Mesendoderm (in vitro differentiated cells): Measurements from ENCODE around the gene MTERF4.

Source experiments
- DNase-seq: peaks from one replicate; pipeline ENCODE4 v3.0.0; 2013
- H2AK5ac ChIP-seq: 2 replicates; pipeline ENCODE4 v1.6.1; 2013; ENCODE audit warnings: low read length, inconsistent platforms
- H2BK120ac ChIP-seq: 2 replicates; pipeline ENCODE4 v1.6.1; 2013; ENCODE audit warnings: low read depth, mild to moderate bottlenecking, low read length, moderate library complexity, mixed read lengths
- H2BK15ac ChIP-seq: replicated peaks from 2 replicates; pipeline ENCODE4 v1.6.1; 2013; ENCODE audit warnings: low read depth, mild to moderate bottlenecking, moderate library complexity
- H2BK5ac ChIP-seq: 2 replicates; pipeline ENCODE4 v1.6.1; 2013; ENCODE audit warnings: low read length, inconsistent platforms
- H3K18ac ChIP-seq: 2 replicates; pipeline ENCODE4 v1.6.1; 2013; ENCODE audit warnings: mild to moderate bottlenecking, low read length, mixed read lengths
- H3K23ac ChIP-seq: one replicate; pipeline ENCODE4 v1.6.1; 2013; ENCODE audit warnings: low read length
- H3K27ac ChIP-seq: 2 replicates; pipeline ENCODE4 v1.5.1; 2013; ENCODE audit warnings: low read depth, mild to moderate bottlenecking, inconsistent platforms, low read length, moderate library complexity
- H3K27me3 ChIP-seq: 2 replicates; pipeline ENCODE4 v1.6.1; 2013; ENCODE audit warnings: low read length, control low read depth, mild to moderate bottlenecking, inconsistent platforms; ENCODE audit not compliant: insufficient read depth, poor library complexity
- H3K36me3 ChIP-seq: 2 replicates; pipeline ENCODE4 v1.6.1; 2013; ENCODE audit warnings: low read length, inconsistent platforms; ENCODE audit not compliant: control insufficient read depth, insufficient read depth
- H3K4ac ChIP-seq: one replicate; pipeline ENCODE4 v1.6.1; 2013; ENCODE audit warnings: low read depth, mild to moderate bottlenecking, low read length, moderate library complexity
- H3K4me1 ChIP-seq: 2 replicates; pipeline ENCODE4 v1.6.1; 2013; ENCODE audit warnings: low read depth, low read length, inconsistent platforms; ENCODE audit not compliant: control insufficient read depth
- H3K4me2 ChIP-seq: 2 replicates; pipeline ENCODE4 v1.6.1; 2013; ENCODE audit warnings: low read length
- H3K4me3 ChIP-seq: 2 replicates; pipeline ENCODE4 v1.5.1; 2013; ENCODE audit warnings: mild to moderate bottlenecking, low read length
- H3K56ac ChIP-seq: one replicate; pipeline ENCODE4 v1.6.1; 2013; ENCODE audit warnings: low read length
- H3K79me1 ChIP-seq: 2 replicates; pipeline ENCODE4 v1.6.1; 2013; ENCODE audit warnings: low read length, inconsistent platforms
- H3K79me2 ChIP-seq: 2 replicates; pipeline ENCODE4 v1.6.1; 2013; ENCODE audit warnings: mild to moderate bottlenecking, low read length; ENCODE audit not compliant: control insufficient read depth, insufficient read depth
- H3K9ac ChIP-seq: 2 replicates; pipeline ENCODE4 v1.6.1; 2013; ENCODE audit warnings: low read length, inconsistent platforms
- H4K5ac ChIP-seq: one replicate; pipeline ENCODE4 v1.6.1; 2013; ENCODE audit warnings: low read length
- H4K8ac ChIP-seq: one replicate; pipeline ENCODE4 v1.6.1; 2013; ENCODE audit warnings: low read depth, mild to moderate bottlenecking, control low read depth, low read length, moderate library complexity
- WGBS: extraction: QIAGEN DNeasy Blood & Tissue Kit; methylation state at CpG from one replicate; pipeline ENCODE4 v1.1.7; 2013; ENCODE audit warnings: low lambda C conversion rate, missing lambda C conversion rate; ENCODE audit not compliant: insufficient coverage; ENCODE audit errors: extremely low coverage; 5-methylcytosine and 5-hydroxymethylcytosine counted together

MTERF4 gene

DNA sequence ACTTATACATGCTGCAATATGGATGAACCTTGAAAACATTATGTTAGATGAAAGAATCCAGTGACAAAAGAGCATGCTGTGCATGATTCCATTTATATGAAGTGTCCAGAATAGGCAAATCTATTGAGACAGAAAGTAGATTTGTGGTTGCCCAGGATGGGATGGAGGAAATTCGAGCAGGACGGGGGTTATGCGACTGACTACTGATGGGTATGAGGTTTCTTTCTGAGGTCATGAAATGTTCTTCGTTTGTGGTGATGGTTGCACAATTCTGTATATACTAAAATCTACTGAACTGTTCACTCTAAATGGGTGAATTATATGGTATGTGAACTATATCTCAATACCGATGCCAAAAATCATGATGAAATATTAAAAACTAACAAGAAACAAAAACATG lies 18.9 kb upstream of the MTERF4 start:
- Histone ChIP-seq H3K27ac (no peak overlapping the region), H4K8ac (no peak overlapping the region), H3K4me1 (no peaks in the 10 kb centered on the region), H4K5ac (no peak overlapping the region), H3K4ac (no peak overlapping the region), H3K4me2 (no peak overlapping the region), H2AK5ac (no peak overlapping the region), H3K4me3 (no peak overlapping the region), H3K79me2 (no peaks in the 10 kb centered on the region), H2BK120ac (no peak overlapping the region), H3K9ac (no peak overlapping the region), H3K36me3 (peaks cover 3% of the 10 kb centered on the region), H3K18ac (no peak overlapping the region), H3K56ac (no peak overlapping the region), H3K23ac (no peak overlapping the region), H2BK5ac (no peak overlapping the region), H3K79me1 (no peaks in the 10 kb centered on the region), H3K27me3 (no peaks in the 10 kb centered on the region), H2BK15ac (no peak overlapping the region)
- DNase-seq: no peak
- no CpG with 5 or more reads among the region's 5 CpGs for WGBS

DNA sequence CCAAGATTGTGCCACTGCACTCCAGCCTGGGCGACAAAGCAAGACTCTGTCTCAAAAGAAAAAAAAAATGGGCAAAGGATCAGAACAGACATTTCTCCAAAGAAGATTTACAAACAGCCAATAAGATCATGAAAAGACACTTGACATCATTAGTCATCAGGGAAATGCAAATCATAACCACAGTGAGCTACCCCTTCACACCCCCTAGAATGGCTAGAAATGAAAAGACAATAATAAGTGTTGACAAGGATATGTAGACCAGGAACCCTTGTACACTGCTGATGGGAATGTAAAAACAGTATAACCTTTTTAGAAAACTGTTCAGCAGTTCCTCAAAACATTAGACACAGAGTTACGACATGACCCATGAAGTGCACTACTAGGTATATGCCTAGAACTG lies 18.4 kb upstream of the MTERF4 start:
- Histone ChIP-seq H3K18ac (no peak overlapping the region), H3K27ac (no peak overlapping the region), H2BK15ac (no peak overlapping the region), H3K4me3 (no peak overlapping the region), H3K79me2 (no peaks in the 10 kb centered on the region), H3K4me1 (no peaks in the 10 kb centered on the region), H2BK120ac (no peak overlapping the region), H3K79me1 (no peaks in the 10 kb centered on the region), H4K5ac (no peak overlapping the region), H3K9ac (no peak overlapping the region), H3K56ac (no peak overlapping the region), H3K27me3 (no peaks in the 10 kb centered on the region), H2AK5ac (no peak overlapping the region), H3K4me2 (no peak overlapping the region), H3K4ac (no peak overlapping the region), H3K36me3 (peaks cover 3% of the 10 kb centered on the region), H4K8ac (no peak overlapping the region), H3K23ac (no peak overlapping the region), H2BK5ac (no peak overlapping the region)
- DNase-seq: no peak
- WGBS: no CpG with 5 or more reads among the region's 2 CpGs

DNA sequence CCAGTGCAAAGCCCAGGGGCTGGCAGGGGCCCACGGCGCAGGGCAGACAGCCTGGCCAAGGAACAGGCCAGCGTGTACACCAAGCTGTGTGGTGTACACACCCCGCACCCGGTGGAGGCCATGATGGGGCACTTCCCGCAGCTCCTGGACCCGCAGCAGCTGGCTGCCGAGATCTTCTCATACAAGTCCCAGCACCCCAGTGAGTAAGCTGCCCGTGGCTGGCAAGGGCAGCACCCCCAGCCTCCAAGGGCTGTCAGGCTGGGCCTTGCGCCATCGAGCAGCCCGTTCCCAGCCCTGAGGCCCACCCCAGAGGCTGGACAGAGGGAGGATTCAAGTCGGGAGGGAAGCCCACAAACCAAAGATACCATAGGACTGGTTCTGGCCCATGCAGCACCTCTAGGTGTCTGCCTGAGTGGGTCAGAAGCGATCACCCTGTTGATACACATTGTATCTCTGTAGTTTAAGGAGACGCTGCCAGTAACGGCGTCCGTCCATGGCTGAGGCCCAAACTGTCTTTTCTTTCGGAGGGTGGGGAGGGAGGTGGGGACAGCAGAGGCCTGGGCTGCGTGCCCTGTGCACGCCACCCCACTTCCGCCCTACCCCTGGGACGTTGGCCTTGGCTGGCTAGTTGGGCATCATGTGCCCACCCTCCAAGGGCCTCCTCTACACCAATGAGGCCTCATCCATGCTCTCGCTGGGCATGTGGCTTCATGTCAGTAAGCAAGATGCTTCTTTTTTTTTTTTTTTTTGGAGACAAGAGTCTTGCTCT lies 16.8 kb upstream of the MTERF4 start:
- Histone ChIP-seq H4K8ac (no peak overlapping the region), H3K18ac (no peak overlapping the region), H3K79me1 (no peaks in the 10 kb centered on the region), H2BK15ac (no peak overlapping the region), H3K9ac (no peak overlapping the region), H2AK5ac (no peak overlapping the region), H3K4me1 (no peaks in the 10 kb centered on the region), H3K27me3 (no peaks in the 10 kb centered on the region), H4K5ac (no peak overlapping the region), H2BK120ac (no peak overlapping the region), H3K23ac (no peak overlapping the region), H3K4ac (no peak overlapping the region), H3K27ac (no peak overlapping the region), H3K36me3 (peaks cover 3% of the 10 kb centered on the region), H2BK5ac (no peak overlapping the region), H3K4me2 (no peak overlapping the region), H3K4me3 (no peak overlapping the region), H3K79me2 (no peaks in the 10 kb centered on the region), H3K56ac (no peak overlapping the region)
- WGBS: no CpG with 5 or more reads among the region's 24 CpGs
- DNase-seq: no peak

DNA sequence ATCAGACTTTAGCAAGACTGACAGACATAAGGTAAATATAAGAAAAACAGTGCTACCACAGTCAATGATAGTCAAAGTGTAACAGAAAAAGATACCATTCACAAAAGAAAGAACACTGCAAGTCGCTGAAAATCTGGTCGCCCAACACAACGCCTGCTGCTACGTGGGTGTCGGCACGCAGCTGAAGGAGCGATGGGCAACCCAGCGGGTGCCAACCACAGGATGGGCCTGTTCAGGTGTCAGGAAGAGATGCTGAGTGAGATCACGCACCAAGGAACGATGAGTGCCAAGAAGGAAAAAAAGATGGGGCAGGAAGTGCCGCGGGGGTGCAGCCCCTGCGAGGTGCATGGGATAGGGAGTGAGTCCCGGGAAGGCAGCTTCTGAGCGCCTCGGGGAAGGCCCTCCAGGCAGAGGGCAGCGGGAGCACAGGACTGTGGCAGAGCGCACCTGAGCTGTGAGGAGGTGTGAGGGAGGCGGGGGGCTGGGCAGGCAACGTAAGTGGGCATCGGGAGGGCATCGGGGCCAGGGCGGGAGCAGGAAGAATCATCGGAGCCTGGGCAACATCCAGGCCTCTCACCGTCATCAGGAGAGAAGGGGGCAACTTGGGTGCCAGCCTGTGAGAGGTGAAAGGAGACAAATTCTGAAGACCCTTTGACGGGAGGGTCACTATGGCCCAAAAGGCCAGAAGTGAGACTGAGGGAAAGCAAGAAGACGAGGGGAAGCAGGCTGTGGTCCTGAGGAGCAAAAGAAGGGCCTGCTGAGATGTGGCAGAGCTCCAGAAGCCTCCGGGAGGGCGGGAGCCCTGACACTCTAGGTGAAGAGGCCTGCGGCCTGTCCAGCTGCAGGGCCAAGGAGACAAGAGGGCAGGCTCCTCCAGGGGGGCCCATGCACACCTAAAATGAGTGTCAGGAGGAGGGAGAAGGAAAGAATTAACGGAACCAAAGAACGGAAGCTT lies 14.8 kb upstream of the MTERF4 start:
- DNase-seq: no peak
- no peaks in the 10 kb centered on the region for H3K27me3 ChIP-seq
- H3K4me1 ChIP-seq: no peaks in the 10 kb centered on the region
- whole genome bisulfite sequencing: no CpG with 5 or more reads among the region's 32 CpGs
- H3K4me3 ChIP-seq: no peak overlapping the region
- H3K4ac ChIP-seq: no peak overlapping the region
- H2BK120ac ChIP-seq: no peak overlapping the region
- H4K8ac ChIP-seq: no peak overlapping the region
- H2BK5ac ChIP-seq: no peak overlapping the region
- no peaks in the 10 kb centered on the region for H3K36me3 ChIP-seq
- H4K5ac ChIP-seq: no peak overlapping the region
- no peaks in the 10 kb centered on the region for H3K79me2 ChIP-seq
- no peak overlapping the region for H3K9ac ChIP-seq
- no peak overlapping the region for H3K4me2 ChIP-seq
- H3K79me1 ChIP-seq: no peaks in the 10 kb centered on the region
- no peak overlapping the region for H2AK5ac ChIP-seq
- no peak overlapping the region for H3K18ac ChIP-seq
- H3K27ac ChIP-seq: no peak overlapping the region
- H3K56ac ChIP-seq: no peak overlapping the region
- H3K23ac ChIP-seq: no peak overlapping the region
- H2BK15ac ChIP-seq: no peak overlapping the region

DNA sequence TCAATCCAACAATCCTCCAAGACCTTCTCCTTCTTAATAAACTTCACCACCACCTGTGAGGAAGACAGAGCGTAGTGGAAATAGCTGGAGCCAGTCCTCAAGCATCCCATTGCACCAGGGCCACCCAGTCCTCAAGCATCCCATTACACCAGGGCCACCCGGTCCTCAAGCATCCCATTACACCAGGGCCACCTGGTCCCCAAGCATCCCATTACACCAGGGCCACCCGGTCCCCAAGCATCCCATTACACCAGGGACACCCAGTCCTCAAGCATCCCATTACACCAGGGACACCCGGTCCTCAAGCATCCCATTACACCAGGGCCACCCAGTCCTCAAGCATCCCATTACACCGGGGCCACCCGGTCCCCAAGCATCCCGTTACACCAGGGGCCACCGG lies 13.3 kb upstream of the MTERF4 start:
- Histone ChIP-seq H3K18ac (no peak overlapping the region), H3K4me1 (no peaks in the 10 kb centered on the region), H3K4me2 (no peak overlapping the region), H3K36me3 (no peaks in the 10 kb centered on the region), H3K27ac (no peak overlapping the region), H4K8ac (no peak overlapping the region), H3K4me3 (no peak overlapping the region), H2BK15ac (no peak overlapping the region), H4K5ac (no peak overlapping the region), H3K9ac (no peak overlapping the region), H3K27me3 (no peaks in the 10 kb centered on the region), H3K79me2 (no peaks in the 10 kb centered on the region), H2BK5ac (no peak overlapping the region), H3K4ac (no peak overlapping the region), H3K23ac (no peak overlapping the region), H3K79me1 (no peaks in the 10 kb centered on the region), H2AK5ac (no peak overlapping the region), H2BK120ac (no peak overlapping the region), H3K56ac (no peak overlapping the region)
- no peak for DNase-seq
- no CpG with 5 or more reads among the region's 8 CpGs for WGBS
